Neutrophil (primary cell): ENCODE results near the gene CHMP4B.

Experiments
- H3K27ac ChIP-seq: fragments of 200-600 bp; sonication (generic); 2 replicates; pipeline ENCODE4 v1.5.1; 2016; ENCODE audit warnings: mild to moderate bottlenecking, moderate library complexity
- H3K27me3 ChIP-seq: fragments of 200-600 bp; sonication (generic); 2 replicates; pipeline ENCODE4 v1.6.0; 2016; ENCODE audit warnings: mild to moderate bottlenecking
- H3K36me3 ChIP-seq: fragments of 200-600 bp; sonication (generic); 2 replicates; pipeline ENCODE4 v1.5.1; 2017
- H3K4me1 ChIP-seq, 2 experiments: fragments of 200-600 bp in 1 of 2; sonication (generic) in 1 of 2; 1 replicate in 1 of 2; 2 replicates in 1 of 2; pipeline versions ENCODE4 v1.5.1 to v1.6.1; 2013 to 2016; ENCODE audit warnings: low read depth in 1 of 2, low read length in 1 of 2, mild to moderate bottlenecking in 1 of 2, moderate library complexity in 1 of 2; ENCODE audit not compliant: control insufficient read depth in 1 of 2, insufficient read depth in 1 of 2
- H3K4me3 ChIP-seq, 2 experiments: fragments of 200-600 bp in 1 of 2; sonication (generic) in 1 of 2; 1 replicate in 1 of 2; 2 replicates in 1 of 2; pipeline ENCODE4 v1.5.1; 2013 to 2016; ENCODE audit warnings: low read depth in 1 of 2, low read length in 1 of 2, mild to moderate bottlenecking in 1 of 2, moderate library complexity in 1 of 2
- H3K9me3 ChIP-seq: fragments of 200-600 bp; sonication (generic); 2 replicates; pipeline ENCODE4 v1.5.1; 2016
- TF ChIP-seq, protein P1 (sequence below): fragments of 200-600 bp; sonication (generic); IDR thresholded peaks from 2 replicates; pipeline ENCODE4 v1.5.1; 2016; ENCODE audit warnings: antibody characterized with exemption

The CHMP4B gene

DNA sequence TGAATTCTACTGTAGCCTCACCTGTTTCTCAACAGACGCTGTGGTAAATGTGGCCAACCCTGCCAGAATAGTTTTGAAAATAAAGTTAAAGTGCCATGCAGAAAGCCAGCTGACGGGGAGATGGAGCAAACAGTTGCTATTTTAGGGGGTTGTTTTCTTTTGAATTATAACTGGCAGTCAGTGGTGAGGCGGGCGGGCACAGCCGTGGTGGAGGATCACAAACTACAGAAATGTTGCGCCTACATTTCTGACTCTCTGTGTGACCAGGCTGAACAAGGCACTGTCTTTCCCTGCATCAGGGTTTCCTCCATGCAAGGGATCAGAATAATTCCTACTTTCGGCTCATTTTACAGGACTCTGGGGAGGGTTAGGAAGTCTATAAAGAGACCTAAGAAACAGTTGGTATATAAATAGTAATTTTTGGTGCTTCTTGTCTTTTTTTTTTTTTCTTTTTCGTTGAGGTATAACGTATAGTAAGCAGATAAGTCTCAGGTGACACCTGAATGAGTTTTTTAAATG lies 17.2 kb downstream of the CHMP4B start:
- Histone ChIP-seq H3K27ac (peak overlapping the region; percentile 66), H3K36me3 (peaks cover 8% of the 10 kb centered on the region), H3K9me3 (no peaks in the 10 kb centered on the region), H3K27me3 (no peaks in the 10 kb centered on the region), H3K4me1 (peaks cover 38 to 52% of the 10 kb centered on the region in 2 experiments), H3K4me3 (no peak overlapping the region)
- TF ChIP-seq, protein P1, sequence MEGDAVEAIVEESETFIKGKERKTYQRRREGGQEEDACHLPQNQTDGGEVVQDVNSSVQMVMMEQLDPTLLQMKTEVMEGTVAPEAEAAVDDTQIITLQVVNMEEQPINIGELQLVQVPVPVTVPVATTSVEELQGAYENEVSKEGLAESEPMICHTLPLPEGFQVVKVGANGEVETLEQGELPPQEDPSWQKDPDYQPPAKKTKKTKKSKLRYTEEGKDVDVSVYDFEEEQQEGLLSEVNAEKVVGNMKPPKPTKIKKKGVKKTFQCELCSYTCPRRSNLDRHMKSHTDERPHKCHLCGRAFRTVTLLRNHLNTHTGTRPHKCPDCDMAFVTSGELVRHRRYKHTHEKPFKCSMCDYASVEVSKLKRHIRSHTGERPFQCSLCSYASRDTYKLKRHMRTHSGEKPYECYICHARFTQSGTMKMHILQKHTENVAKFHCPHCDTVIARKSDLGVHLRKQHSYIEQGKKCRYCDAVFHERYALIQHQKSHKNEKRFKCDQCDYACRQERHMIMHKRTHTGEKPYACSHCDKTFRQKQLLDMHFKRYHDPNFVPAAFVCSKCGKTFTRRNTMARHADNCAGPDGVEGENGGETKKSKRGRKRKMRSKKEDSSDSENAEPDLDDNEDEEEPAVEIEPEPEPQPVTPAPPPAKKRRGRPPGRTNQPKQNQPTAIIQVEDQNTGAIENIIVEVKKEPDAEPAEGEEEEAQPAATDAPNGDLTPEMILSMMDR = no peak

DNA sequence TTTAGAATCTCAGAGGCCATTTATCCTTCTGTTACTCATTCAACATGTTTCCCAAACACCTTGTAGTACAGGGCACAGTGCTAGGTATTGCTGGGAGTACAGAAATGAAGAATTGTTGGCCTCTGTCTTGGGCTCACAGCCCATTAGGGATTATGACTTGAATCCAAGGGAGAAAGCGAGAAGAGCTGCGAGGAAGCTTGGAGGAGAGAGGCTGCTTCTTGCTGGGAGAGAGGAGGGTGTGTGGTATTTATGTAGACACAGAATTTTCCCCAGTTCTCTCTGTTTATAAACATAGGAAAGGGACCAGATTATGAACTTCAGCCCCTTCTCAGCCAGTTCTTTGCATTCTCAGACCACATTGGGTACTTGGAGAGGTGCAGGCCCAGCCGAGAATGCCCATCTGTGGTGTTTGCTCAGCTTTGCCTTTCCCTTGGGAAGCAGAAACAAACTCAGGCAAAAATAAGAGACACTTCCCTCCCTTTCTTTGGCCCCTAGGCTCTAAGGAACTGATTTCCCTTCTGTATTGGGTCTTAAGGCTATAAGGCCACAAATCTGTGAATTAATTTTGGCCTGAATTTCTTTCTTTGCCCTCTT lies 17.9 kb downstream of the CHMP4B start:
- peak overlapping the region; percentile 63 for H3K27ac ChIP-seq
- peaks cover 8% of the 10 kb centered on the region for H3K36me3 ChIP-seq
- H3K4me1 ChIP-seq = peaks cover 38 to 52% of the 10 kb centered on the region in 2 experiments
- TF ChIP-seq, protein P1 = no peak
- no peak overlapping the region for H3K4me3 ChIP-seq
- H3K9me3 ChIP-seq = no peaks in the 10 kb centered on the region
- no peaks in the 10 kb centered on the region for H3K27me3 ChIP-seq

DNA sequence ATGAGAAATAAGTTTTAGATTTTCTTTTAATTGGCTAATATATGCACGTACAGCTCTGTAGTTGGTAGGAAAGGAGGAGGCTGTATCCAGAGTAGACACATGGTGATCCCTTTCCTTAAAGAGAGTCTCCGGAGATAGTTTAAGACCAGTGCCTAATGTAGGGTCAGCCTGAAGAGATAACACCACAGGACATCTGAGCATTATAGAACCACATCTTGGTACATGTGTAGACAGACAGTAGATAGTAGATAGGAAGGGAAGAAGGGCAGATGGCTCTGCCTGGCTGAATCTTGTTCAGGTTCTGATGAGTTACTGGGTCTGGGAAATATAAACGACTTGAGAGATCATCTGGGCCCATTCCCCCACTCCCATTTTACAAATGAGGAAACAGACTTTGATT lies 18.5 kb downstream of the CHMP4B start:
- Histone ChIP-seq H3K4me3 (no peak overlapping the region), H3K4me1 (peaks cover 38 to 52% of the 10 kb centered on the region in 2 experiments), H3K27ac (peak overlapping the region; percentile 63), H3K9me3 (no peaks in the 10 kb centered on the region), H3K36me3 (peaks cover 9% of the 10 kb centered on the region), H3K27me3 (no peaks in the 10 kb centered on the region)
- TF ChIP-seq, protein P1 = no peak

DNA sequence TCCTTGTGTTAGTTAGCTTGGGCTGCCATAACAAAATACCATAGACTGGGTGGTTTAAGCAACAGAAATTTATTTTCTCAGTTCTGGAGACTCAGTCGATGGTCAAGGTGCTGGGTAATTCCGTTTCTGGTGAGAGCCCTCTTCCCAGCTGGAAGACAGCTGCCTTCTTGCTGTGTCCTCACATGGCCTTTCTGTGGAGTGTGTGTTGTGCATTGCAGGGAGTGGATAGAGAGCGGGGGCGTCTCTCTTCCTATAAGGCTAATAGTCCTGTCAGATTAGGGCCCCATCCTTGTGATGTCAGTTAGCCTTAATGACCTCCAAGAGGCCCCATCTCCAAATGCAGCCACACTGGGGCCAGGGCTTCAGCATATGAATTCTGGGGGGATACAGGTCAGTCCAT lies 19.2 kb downstream of the CHMP4B start:
- Histone ChIP-seq H3K36me3 (peaks cover 13% of the 10 kb centered on the region), H3K27ac (peak overlapping the region; percentile 63), H3K4me1 (peaks cover 38 to 49% of the 10 kb centered on the region in 2 experiments), H3K27me3 (no peaks in the 10 kb centered on the region), H3K9me3 (no peaks in the 10 kb centered on the region), H3K4me3 (no peak overlapping the region)
- TF ChIP-seq, protein P1 = no peak

DNA sequence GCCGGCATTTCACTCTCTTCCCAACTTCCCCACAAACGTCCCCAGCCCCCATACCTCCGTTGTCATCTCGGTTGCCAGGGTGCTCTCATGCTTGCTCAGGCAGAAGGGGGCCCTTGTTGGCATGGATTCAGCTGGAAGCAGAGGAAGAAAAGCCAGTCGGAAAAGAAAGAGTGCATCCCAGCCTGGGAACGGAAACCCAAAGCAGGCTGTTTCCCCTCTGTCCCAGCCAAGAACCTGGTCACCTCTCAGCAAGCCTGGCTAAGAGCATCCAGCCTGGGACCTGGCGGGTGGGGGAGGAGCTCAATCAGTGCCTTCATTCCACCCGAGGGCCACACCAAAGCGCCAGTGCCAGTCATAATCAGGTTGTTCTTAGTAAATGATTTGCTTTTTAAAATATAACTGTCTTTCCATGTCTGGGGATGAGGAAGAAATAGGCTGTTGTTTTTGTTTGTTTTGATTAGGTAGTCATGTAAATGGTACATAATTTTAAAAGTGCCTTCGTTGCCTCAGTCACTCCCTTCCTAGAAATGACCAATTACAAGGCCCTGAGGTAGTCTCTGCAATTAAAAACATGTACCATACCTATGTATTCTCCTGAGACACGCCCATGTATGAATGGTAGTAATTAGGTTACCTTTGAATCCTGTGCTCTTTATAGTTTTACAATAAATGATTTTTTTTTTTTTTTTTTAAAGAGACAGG lies 21.1 kb downstream of the CHMP4B start:
- Histone ChIP-seq H3K9me3 (no peaks in the 10 kb centered on the region), H3K36me3 (peaks cover 13% of the 10 kb centered on the region), H3K4me1 (peaks cover 32 to 45% of the 10 kb centered on the region in 2 experiments), H3K27me3 (no peaks in the 10 kb centered on the region), H3K4me3 (no peak overlapping the region), H3K27ac (no peak overlapping the region)
- TF ChIP-seq, protein P1 = no peak
